ENCODE data around the gene PIGM.

PIGM gene

DNA sequence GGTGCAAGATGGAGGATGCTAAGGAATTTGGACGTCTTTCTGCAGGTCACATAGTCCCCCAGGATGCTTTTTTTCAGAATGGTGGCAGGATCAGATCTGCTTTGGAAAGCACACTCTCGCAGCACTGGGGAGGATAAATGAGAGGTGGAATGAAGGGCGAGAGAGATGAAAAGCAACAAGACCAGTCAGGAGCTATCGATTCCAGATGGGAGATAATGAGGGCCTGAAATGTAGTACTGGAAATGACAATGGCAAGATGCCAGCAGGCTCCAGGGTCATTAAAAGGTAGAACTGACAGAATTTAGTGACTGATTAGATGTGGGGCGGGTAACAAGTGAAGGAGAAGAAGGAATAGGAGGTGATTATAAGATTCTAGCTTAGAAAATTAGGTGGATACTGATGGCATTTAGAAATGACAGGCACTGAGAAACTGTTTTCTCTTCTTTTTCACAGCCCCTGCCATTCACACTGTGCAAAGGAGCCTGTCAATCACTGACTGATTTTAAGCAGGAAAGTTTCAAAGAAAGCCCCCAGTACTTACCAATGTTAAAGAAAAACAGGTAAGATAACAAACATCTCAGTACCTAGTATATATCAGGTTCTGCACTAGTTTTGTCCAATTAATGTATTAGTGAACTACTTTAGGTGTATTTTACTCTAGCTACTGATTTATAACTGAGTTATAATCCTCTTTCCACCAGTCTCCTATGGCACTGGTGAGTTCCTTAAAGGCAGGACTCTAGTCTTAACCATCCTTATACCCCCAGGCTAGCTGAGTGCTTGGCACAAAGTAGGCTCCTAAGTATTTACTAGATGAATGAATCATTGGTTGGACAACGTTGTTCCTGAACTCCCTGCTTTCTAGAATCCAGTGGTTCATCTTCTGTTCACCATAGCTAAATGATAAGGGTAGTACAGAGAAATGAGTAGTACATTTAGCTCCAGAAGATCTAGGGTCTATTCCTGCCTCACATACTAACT is 9.2 kb downstream of the PIGM start:
- no peak for DNase-seq (ENCODE audit: low read depth in 2 of 2)

DNA sequence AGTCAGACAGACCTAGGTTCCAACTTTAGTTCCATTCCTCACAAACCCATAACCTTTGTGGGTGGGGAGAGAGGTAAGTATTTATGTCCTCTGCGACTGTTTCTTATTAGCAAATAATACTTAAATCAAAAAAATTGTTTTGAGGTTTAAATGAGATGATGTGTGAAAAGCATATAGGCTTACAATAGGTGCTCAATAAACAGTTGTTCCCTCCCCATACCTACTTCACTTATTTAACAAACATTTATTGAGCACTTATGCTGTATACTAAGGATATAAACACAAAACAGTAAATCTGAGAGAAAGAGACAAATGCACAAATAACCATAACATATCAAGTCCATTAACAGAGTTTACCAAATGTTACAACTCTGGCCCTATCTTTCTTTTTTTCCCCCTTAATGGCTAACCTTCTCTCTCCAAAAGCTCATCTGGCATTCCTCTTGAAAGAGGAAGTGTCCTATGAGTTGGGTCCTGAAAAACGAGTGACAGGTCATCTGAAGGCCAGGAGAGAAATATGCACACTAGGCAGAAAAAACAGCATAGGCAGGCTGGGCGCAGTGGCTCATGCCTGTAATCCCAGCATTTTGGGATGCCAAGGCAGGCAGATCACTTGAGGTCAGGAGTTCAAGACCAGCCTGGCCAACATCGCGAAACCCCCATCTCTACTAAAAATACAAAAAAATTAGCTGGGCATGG is 10.3 kb downstream of the PIGM start:
- DNase-seq (ENCODE audit: low read depth in 2 of 2), result no peak

DNA sequence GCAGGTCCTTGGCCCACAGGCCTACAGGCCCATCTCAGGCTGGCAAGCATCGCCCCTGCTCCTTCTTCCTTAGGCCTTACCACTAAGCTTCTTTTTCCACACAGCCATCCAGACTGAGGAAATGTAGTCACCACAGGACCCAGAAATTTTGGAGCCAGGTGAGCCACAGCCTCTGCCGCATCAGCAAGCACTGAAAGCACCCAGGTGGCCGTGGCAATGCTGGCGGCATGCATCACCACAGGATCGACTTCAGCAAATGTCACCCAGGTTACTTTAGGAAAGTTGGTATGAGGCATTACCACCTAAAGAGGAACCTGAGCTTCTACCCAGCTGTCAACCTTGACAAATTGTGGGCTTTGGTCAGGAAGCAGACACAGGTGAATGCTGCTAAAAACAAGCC is 11.6 kb downstream of the PIGM start:
- no peak for DNase-seq (ENCODE audit: low read depth in 2 of 2)

DNA sequence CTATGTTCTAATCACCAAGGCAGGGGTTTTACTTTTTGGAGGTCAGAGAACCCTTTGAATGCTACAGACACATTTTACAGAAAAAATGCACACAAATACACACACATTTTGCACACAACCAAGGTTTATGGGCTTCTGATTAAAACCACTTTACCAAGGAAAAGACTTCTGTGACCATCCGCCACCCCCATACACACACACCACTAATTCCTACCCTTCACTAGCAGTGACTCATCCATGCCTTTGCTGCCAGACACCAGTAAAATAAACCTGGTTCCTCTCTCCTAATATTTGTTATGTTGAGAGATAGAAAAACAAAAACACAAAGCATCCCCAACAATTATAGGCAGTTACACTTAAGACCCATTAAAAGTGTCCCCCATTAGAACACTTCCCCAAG is 12.9 kb downstream of the PIGM start:
- no peak for DNase-seq (ENCODE audit: low read depth in 2 of 2)

DNA sequence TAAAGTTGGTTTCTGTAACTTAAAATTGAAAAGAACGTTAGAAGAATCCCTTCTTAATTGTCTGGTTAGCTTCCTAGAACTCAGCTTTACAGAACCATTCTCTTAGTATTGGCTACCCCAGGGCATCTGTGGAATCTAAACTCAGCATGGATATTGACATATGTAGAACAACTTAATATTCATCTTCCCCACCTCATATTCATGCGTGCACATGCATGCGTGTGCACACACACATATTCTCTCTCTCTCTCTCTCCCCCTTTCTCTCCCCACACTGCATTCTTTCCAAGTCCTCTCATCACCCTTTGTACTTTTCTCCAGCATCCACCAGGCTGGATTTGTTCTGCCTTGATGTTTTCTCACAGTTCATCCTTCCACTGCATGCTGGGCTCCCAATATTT is 13.4 kb downstream of the PIGM start:
- no peak for DNase-seq (ENCODE audit: low read depth in 2 of 2)

DNA sequence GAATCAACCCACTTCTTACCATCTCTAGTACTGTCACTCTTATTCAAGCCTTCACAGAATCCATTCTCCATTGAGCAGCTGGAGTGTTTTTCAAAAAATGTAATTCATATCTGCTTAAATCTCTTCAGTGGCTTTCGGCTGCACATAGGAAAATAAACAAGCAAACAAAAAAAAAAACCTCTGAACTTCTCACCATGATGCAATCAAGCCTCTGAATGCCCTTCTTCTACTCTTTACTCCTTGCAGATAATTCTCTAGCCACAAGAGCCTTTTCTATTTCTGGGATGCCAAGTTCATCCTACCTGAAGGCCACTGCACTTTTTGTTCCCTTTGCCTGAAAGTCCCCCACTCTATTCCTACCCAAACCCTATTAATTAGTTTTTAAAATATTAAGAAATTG is 14.2 kb downstream of the PIGM start:
- DNase-seq (ENCODE audit: low read depth in 2 of 2), result no peak

DNA sequence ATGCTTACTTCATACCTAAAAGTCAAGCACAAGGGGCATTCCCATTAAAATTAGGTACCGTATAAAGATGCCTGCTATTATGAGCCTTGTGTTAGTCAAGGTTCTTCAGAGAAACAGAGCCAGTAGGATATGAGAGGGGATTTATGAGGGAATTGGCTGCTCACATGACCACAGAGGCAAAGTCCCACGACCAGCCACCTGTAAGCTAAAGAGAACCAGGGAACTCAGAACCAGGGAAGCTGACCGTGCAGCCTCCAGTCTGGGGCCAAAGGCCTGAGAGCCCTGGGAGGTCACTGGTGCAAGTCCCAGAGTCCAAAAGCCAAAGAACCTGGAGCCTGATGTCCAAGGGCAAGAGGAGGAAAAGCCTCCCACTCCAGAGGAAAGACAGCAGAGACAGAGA is 20.0 kb downstream of the PIGM start:
- DNase-seq (ENCODE audit: low read depth in 2 of 2), result no peak

DNA sequence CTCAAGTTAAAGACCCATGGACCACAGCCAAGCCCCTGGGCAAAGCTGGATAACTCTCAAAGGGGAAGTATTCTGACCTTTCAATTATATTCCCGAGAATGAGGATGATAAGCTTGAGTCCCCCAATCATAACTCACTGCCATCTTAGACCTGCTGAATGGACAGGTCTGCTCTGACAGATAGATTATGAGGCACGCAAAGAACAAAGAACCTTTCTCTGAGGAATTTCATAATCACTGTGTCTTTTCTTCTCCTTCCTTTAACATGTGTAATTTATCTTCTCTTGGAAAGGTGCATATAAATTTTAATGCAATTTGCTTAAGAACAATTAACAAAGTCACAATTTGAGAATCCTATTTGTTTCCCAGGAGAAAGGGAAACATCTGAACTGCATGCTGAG is 22.0 kb downstream of the PIGM start:
- no peak for DNase-seq (ENCODE audit: low read depth in 2 of 2)

DNA sequence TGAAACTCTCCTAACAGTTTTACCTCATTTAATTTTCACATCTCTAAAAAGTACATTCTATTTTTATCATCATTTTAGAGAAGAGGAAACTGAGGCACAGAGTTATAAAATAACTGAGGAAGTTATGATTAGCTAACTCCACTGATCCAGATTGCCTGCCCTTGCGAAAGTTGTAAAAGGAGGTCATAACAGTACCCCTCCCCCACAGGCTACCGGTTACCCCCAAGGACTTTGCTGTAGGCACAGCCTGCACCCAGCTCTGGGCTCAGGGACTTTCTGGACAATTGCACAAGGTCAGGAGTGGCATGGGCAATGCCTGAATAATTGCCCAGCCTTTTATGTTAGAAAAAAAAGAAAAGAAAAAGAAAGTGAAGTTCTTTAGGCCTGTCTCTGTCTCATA is 22.7 kb downstream of the PIGM start:
- no peak for DNase-seq (ENCODE audit: low read depth in 2 of 2)

DNA sequence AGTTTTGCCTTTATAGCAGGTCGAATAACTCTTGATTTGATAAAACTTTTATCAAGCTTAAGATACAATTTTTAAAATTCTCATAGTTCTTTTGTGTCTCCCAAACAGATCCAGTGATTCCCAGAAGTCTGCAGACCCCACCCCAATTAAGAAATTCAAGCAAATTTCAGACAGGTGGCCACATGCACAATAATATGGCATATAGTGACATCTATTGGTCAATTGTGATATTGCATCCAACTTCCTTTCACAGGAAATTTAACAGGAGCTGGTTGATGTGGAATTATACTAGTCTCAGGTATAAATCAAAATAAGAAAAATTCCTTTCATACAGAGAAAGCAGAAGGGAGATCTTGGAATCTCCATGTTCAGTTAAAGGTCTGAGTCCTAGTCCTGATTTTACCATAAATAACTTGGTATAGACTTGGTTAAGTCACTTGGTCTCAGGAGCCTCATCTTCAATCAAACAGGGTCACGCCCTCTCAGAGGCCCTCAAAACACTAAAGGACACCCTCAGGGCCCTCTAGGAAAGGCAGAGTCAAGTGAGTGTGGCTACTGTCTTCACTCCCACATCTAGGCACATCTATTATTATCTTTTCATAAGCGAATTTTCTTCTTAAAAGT is 24.1 kb downstream of the PIGM start:
- no peak for DNase-seq (ENCODE audit: low read depth in 2 of 2)

DNA sequence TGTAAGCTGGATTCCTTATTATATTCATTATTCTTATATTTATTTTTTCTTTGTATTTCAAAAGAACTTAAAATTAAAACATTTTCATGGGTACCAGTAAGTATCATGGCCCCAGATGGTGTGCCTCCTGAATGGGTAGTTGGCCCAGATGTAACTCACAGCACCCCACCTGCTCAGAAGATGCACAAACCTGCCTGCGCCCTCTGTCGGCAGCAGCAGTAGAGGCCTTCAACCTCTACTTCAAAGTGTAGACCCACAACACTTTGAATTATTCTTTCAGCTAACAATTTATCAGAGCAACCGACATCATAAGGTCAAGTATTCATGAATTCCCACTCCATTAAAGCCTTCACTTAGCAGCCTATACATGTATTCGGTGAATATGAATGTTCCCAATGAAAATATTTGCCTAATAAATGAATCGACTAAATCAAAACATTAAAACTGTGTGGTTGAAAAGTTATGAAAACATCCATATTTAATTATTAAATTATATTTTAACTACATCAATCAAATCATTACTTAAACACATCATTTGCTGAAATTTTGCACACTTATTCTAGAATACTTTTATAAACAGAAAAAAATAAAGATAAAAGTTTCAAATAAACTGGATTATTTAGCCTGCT is 25.4 kb downstream of the PIGM start:
- peak; percentile 60 to 66 for DNase-seq (ENCODE audit: low read depth in 2 of 2)

DNA sequence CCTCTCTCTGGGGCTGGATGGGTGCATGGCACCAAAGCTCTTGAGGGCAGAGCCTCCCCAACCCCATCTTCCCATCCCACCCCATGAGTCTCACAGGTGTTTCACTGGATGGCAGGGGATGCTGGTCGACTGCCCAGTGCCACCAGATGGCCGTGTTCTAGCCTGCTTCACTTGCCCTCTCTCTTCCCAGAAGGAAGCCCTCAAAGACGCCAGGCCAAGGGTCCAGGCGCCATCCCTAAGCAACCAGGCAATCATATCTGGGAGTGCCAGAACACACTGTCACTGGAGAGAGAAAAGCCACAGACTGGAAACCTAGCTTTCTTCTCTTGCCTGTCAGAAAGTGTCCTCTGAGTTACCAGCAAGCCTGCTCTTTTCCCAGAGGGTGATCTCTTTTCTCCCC is 26.7 kb downstream of the PIGM start:
- DNase-seq (ENCODE audit: low read depth in 2 of 2), result no peak

DNA sequence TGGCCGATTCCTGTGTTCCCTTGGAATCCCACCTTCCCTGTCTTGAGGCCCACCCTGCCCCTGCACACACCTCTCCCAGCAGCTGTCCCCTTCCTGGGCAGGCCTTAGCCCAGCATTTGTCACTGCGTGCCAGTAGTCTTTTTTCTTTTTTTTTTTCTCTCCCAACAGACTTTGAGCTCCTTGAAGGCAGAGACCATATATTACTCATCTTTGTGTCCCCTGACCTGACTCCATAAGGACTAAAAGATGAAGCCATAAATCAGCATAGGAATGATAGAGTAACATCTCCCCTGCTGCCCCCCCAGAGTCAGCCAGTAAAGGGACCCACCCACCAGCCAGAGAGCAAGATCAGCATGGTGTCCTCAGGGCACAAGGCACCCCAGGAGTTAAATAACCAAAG is 27.4 kb downstream of the PIGM start:
- no peak for DNase-seq (ENCODE audit: low read depth in 2 of 2)

DNA sequence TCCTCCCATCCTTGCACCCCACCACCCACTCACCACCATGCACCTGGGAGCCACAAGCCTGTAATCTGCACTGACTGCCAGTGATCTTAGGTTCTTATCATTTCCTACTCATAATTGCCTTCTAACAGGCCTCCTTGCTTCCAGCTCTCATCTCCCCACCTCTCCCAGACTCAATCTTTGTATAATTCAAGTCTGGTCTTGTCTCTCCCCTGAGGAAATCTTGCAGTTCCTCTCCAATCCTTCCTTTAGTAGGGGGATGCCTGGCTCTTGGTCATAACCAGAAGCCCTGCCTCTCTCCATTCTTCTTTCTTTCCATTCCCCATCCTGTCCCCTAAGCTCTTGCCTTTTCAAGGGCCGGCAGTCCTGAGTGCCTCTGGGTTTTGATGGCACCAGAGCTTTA is 27.8 kb downstream of the PIGM start:
- no peak for DNase-seq (ENCODE audit: low read depth in 2 of 2)

DNA sequence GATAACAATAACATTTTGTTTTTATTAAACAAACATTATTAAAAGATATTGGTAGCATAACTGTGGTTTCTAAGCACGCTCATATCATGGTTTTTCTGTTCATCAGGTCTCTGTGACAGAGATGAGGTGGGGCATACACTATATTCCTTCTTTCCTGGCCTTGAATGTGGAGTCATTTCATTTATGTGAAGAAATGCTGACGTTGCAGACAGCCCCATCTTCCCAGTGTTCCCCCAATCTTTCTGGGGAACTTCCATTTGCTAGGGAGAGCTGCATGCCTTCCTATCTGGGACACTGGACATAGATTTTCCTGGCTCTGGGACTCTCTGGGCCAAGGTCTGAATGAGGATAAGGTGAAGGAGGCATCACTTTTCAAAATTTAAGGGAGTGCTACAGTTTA is 30.4 kb downstream of the PIGM start:
- no peak for DNase-seq (ENCODE audit: low read depth in 2 of 2)

DNA sequence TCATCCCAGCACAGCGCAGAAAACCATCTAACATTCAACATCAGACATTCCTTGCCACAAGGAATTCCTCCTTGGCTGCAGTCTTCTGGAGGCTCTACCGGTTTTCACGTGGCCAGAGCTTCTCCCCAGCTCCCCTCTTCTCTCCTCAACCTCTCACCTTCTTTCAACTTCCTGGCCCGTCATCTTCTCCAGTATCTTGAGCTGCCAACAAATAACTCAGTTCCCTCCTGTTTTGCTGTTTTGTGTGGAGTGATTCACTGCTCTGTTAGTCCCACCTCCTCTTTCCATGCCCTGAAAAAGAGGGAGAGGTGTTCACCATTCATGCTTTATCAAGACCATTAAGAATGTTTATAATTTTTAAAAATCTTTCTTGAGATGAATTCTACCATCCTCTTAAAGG is 32.6 kb downstream of the PIGM start:
- no peak for DNase-seq (ENCODE audit: low read depth in 2 of 2)

DNA sequence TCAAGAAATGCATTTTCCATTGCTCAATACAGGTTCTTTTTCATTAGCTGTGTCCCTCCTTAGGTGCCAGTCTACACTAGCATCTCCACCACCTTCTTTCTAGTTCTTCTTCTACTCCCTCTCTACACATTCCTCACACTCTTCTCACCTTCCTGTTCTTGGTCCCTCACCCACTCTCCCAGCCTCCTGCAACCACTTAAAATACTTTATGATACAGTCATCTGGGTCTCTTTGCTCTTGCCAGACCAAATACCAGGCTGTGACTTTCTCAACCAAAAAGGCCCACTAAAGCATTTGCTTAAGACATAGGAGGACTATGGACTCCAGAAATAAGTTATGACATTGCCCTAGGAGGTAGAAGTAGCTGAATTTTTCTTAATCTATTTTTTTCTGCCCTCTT is 35.1 kb downstream of the PIGM start:
- no peak for DNase-seq (ENCODE audit: low read depth in 2 of 2)

DNA sequence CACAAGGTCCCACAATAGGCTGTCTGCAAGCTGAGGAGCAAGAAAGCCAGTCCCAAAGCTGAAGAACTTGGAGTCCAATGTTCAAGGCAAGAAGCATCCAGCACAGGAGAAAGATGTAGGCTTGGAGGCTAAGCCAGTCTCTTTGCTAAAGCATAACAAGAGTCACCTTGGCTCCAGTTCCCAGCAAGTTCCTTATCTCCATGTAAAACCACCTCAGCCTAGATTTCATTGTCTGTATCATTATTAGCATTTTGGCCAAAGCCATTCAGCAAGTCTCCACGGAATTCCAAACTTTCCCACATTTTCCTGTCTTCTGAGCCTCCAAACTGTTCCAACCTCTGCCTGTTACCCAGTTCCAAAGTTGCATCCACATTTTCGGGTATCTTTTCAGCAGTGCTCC is 36.9 kb downstream of the PIGM start:
- DNase-seq (ENCODE audit: low read depth in 2 of 2), result no peak

DNA sequence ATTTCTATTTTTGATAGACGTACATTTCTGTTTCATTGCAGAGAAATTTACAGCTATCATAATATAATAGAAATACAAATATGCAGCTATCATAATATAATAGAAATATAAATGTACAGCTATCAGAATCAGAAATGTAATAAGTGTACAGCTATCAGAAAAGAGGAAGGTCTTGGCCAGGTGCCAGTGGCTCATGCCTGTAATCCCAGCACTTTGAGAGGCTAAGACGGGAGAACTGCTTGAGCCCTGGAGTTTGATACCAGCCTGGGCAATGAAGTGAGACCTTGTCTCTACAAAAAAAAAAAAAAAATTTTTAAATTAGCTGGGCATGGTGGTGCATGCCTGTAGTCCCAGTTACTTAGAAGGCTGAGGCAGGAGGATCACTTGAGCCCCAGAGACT is 37.9 kb downstream of the PIGM start:
- no peak for DNase-seq (ENCODE audit: low read depth in 2 of 2)

DNA sequence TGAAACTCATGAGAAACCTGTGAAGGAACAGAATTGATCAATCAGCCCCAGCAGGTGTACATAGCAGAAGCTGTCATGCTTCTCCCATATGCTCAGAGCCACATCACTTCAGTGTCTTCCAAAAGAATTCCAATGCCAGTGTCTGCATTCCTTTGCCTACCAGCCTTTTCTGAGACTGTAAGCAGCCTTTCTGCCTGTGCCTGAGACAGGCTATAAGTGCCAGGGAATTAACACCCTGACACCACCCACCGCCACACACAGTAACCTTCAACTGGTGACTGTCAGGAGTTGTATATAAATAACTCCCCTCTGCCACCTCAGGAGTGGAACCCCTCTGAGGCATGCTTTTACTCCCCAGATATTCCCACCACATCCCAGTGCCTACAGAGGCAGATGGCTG is 39.6 kb downstream of the PIGM start:
- DNase-seq (ENCODE audit: low read depth in 2 of 2), result no peak

DNA sequence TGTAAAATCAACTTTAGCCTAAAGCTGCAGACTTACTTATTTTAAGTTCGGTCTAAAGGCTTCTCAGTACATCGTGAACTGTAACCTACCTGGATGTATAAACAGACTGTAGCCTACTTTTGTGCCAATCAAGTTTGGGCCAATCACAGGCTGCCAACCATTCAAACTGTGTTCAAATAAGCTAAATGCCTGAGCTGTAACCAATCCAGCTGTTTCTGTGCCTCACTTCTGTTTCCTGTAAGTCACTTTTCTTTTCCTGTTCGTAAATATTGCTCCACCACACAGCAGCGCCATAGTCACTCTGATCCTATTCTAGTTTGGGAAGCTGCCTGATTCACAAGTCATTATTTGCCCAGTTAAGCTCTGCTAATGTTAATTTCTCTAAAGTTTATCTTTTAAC is 40.3 kb downstream of the PIGM start:
- no peak for DNase-seq (ENCODE audit: low read depth in 2 of 2)

DNA sequence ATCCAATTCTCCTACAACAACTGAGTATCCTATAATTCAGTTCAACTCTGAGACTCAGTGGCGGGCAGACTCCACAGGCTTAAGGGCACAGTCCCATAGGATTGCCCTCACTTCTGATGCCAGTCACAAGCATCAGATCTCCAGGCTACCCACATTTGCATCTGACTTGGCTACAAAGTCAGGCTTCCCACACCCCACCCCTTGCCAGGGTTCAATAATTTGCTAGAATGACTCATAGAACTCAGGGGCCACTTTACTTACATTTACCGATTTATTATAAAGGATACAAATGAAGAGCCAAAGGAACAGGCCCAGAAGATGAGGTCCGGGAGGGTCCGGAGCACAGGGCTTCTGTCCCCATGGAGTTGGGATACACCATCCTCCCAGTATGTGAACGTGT is 41.8 kb downstream of the PIGM start:
- DNase-seq (ENCODE audit: low read depth in 2 of 2), result no peak
